HCT116 (cell line): Measurements from ENCODE around the gene USP15. TPM values are rescaled to one million over a fixed set of nuclear protein-coding genes. Genes with fewer than 3 reads are reported as not detected.

Experiments
- ATAC-seq: fragments of 200-7000 bp; cut with Tn5 transposase; 2 replicates; pipeline ENCODE4 v1.9.1; 2020; ENCODE audit warnings: mild to moderate bottlenecking, moderate library complexity
- BruUV-seq: library from RNA; stranded (reverse); fragments of 400-500 nt; replicated peaks from 2 replicates; lab custom pipeline; 2021; lab: Mats Ljungman, UMichigan
- CTCF ChIA-PET: fragments of 300-600 bp; sonication (Branson Sonifier 250); formaldehyde crosslinking; loops from one replicate; lab custom pipeline; 2021; ENCODE audit warnings: antibody characterized with exemption; lab: Charles Lee
- POLR2A ChIA-PET: fragments of 300-600, 350-600 bp; sonication (Branson Sonifier 250); formaldehyde crosslinking; loops from one replicate; lab custom pipeline; 2021; ENCODE audit warnings: antibody characterized with exemption; lab: Charles Lee
- RAD21 ChIA-PET, 2 experiments: fragments of 300-600 bp; sonication (Branson Sonifier 250); formaldehyde crosslinking; loops; one replicate each; lab custom pipeline; 2023; ENCODE audit warnings: low total read pairs in 2 of 2; ENCODE audit not compliant: uncharacterized antibody in 2 of 2, unreplicated experiment in 2 of 2, low non-redundant PET in 1 of 2; lab: Charles Lee
- DNase-seq: peaks from one replicate; pipeline ENCODE4 v3.0.0-alpha.2; 2010; ENCODE audit warnings: low read depth, low spot score
- H2AFZ ChIP-seq: fragments of 200-600 bp; shearing (Covaris generic), sonication (generic); 2 replicates; pipeline ENCODE4 v1.6.1; 2017; ENCODE audit warnings: low read depth, mixed run types, mixed read lengths, antibody characterized with exemption, low read length; ENCODE audit not compliant: poor library complexity, severe bottlenecking
- H3K27ac ChIP-seq: 2 replicates; pipeline ENCODE4 v1.5.1; 2012; ENCODE audit warnings: low read depth, low read length
- H3K27me3 ChIP-seq: fragments of 200-600 bp; sonication (generic); 2 replicates; pipeline ENCODE4 v1.6.1; 2016; ENCODE audit warnings: mixed run types, low read length, mixed read lengths; ENCODE audit not compliant: insufficient read depth
- H3K36me3 ChIP-seq, 2 experiments: fragments of 200-500 bp in 1 of 2; fragments of 200-600 bp in 1 of 2; sonication (Bioruptor generic) in 1 of 2; sonication (generic) in 1 of 2; 2 replicates each; pipeline versions ENCODE4 v1.5.1 to v1.6.1; 2014 to 2016; ENCODE audit warnings: low read length in 2 of 2, inconsistent platforms in 1 of 2, mixed read lengths in 1 of 2, mixed run types in 1 of 2; ENCODE audit not compliant: insufficient read depth in 2 of 2, control insufficient read depth in 1 of 2
- H3K4me1 ChIP-seq, 2 experiments: fragments of 200-600 bp in 1 of 2; sonication (generic) in 1 of 2; 2 replicates each; pipeline versions ENCODE4 v1.5.1 to v1.6.1; 2012 to 2017; ENCODE audit warnings: low read length in 2 of 2, inconsistent platforms in 1 of 2, mild to moderate bottlenecking in 1 of 2, mixed read lengths in 1 of 2, mixed run types in 1 of 2, moderate library complexity in 1 of 2; ENCODE audit not compliant: insufficient read depth in 2 of 2, control insufficient read depth in 1 of 2
- H3K4me2 ChIP-seq: fragments of 200-600 bp; sonication (generic); 2 replicates; pipeline ENCODE4 v1.6.1; 2017; ENCODE audit warnings: mixed run types, low read length, mixed read lengths
- H3K4me3 ChIP-seq, 2 experiments: fragments of 200-600 bp in 1 of 2; sonication (generic) in 1 of 2; replicated peaks in 1 of 2; 2 replicates each; pipeline ENCODE4 v1.5.1; 2011 to 2016; ENCODE audit warnings: low read length in 2 of 2, control low read depth in 1 of 2, low read depth in 1 of 2, mild to moderate bottlenecking in 1 of 2, mixed read lengths in 1 of 2, mixed run types in 1 of 2
- H3K79me2 ChIP-seq: fragments of 200-600 bp; sonication (generic); 2 replicates; pipeline ENCODE4 v1.6.1; 2017; ENCODE audit warnings: mild to moderate bottlenecking, mixed run types, low read length, moderate library complexity, mixed read lengths; ENCODE audit not compliant: insufficient read depth
- H3K9ac ChIP-seq: fragments of 200-600 bp; sonication (generic); 2 replicates; pipeline ENCODE4 v1.6.1; 2016; ENCODE audit warnings: low read length, mixed read lengths
- H3K9me2 ChIP-seq: fragments of 200-600 bp; sonication (generic), shearing (Covaris generic); 2 replicates; pipeline ENCODE4 v1.6.1; 2017; ENCODE audit warnings: mixed run types, mild to moderate bottlenecking, moderate library complexity; ENCODE audit not compliant: insufficient read depth
- H3K9me3 ChIP-seq, 2 experiments: fragments of 200-500 bp in 1 of 2; fragments of 200-600 bp in 1 of 2; sonication (Bioruptor generic) in 1 of 2; sonication (generic) in 1 of 2; 2 replicates each; pipeline ENCODE4 v1.6.1; 2014 to 2017; ENCODE audit warnings: low read length in 2 of 2, mixed read lengths in 2 of 2, inconsistent platforms in 1 of 2, low read depth in 1 of 2, mild to moderate bottlenecking in 1 of 2, mixed run types in 1 of 2, moderate library complexity in 1 of 2; ENCODE audit not compliant: control insufficient read depth in 1 of 2, insufficient read depth in 1 of 2
- H4K20me1 ChIP-seq: fragments of 200-600 bp; sonication (generic), shearing (Covaris generic); 2 replicates; pipeline ENCODE4 v1.6.1; 2017; ENCODE audit warnings: mixed run types, mild to moderate bottlenecking, moderate library complexity; ENCODE audit not compliant: insufficient read depth
- CBX3 ChIP-seq: IDR thresholded peaks from 2 replicates; pipeline ENCODE4 v1.6.1; 2012; ENCODE audit warnings: low read depth
- CEBPB ChIP-seq: IDR thresholded peaks from 2 replicates; pipeline ENCODE4 v1.6.1; 2012; ENCODE audit warnings: low read depth
- EZH2 ChIP-seq: fragments of 200-600 bp; sonication (generic); IDR thresholded peaks from 2 replicates; pipeline ENCODE4 v1.6.1; 2017; ENCODE audit warnings: antibody characterized with exemption, mixed run types
- JUND ChIP-seq: IDR thresholded peaks from 2 replicates; pipeline ENCODE4 v1.6.1; 2012
- POLR2A ChIP-seq: IDR thresholded peaks from 2 replicates; pipeline ENCODE4 v1.7.0; 2011; ENCODE audit warnings: borderline replicate concordance; ENCODE audit not compliant: insufficient read depth, insufficient read length; ENCODE audit errors: extremely low read depth
- POLR2AphosphoS5 ChIP-seq: IDR thresholded peaks from 2 replicates; pipeline ENCODE4 v1.6.1; 2011; ENCODE audit warnings: mild to moderate bottlenecking, low read depth, low read length, moderate library complexity
- REST ChIP-seq: IDR thresholded peaks from 2 replicates; pipeline ENCODE4 v1.6.1; 2012; ENCODE audit warnings: low read depth
- SP1 ChIP-seq: IDR thresholded peaks from 2 replicates; pipeline ENCODE4 v1.6.1; 2012; ENCODE audit warnings: low read depth
- SRF ChIP-seq: IDR thresholded peaks from 2 replicates; pipeline ENCODE4 v1.6.1; 2012; ENCODE audit warnings: low read depth
- TCF7L2 ChIP-seq: IDR thresholded peaks from 2 replicates; pipeline ENCODE4 v1.7.0; 2011; ENCODE audit warnings: borderline replicate concordance, inconsistent platforms; ENCODE audit not compliant: insufficient read depth, insufficient read length; ENCODE audit errors: extremely low read depth
- YY1 ChIP-seq: IDR thresholded peaks from 2 replicates; pipeline ENCODE4 v1.6.1; 2011; ENCODE audit warnings: low read length, low read depth, moderate library complexity, mild to moderate bottlenecking; ENCODE audit not compliant: insufficient replicate concordance; ENCODE audit errors: extremely low read depth
- ZFX ChIP-seq: fragments of 450-650 bp; IDR thresholded peaks from 2 replicates; pipeline ENCODE4 v1.6.1; 2017
- ZNF274 ChIP-seq: fragments of 200-500 bp; sonication (Bioruptor generic); IDR thresholded peaks from 2 replicates; pipeline ENCODE4 v1.6.1; 2014; ENCODE audit warnings: mild to moderate bottlenecking, low read depth, low read length, inconsistent platforms
- intact Hi-C: fragments of 100-400 bp; cut with micrococcal nuclease; formaldehyde crosslinking; loops from 2 replicates; pipeline ENCODE4 v1.10.0; 2022
- total RNA-seq: library from RNA; stranded (reverse); gene quantifications from one replicate; pipeline ENCODE4 v1.2.1, GENCODE V29; 2021; ENCODE audit not compliant: unreplicated experiment
- TF ChIP-seq, protein P1 (sequence below): IDR thresholded peaks from 2 replicates; pipeline ENCODE4 v1.6.1; 2012
- TF ChIP-seq, protein P2 (sequence below): IDR thresholded peaks from 2 replicates; pipeline ENCODE4 v1.6.1; 2011; ENCODE audit warnings: mild to moderate bottlenecking, low read length, moderate library complexity; ENCODE audit not compliant: insufficient replicate concordance; ENCODE audit errors: extremely low read depth

Gene USP15
- total RNA-seq, 1 experiment from 2014 or later, result 49.5 TPM

DNA sequence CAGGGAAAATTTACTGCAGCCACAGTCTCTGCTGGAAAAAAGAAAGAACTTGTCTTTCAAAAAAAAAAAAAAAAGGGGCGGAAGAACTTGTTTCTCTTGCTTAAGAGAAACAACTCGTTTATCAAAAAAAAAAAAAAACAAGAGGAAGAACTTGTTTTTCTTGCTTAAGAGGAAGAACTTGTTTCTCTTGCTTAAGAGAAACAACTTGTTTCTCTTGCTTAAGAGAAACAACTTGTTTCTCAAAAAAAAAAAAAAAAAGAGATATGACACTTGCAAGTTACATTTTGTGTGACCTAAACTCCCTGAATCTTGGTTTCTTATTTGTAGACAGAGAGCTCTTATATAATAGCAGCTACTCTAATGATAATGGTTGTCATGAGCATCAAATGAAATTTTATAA is 44.7 kb upstream of the USP15 start:
- H3K36me3 ChIP-seq, result no peaks in the 10 kb centered on the region
- no peaks in the 10 kb centered on the region for H4K20me1 ChIP-seq
- ChIA-PET POLR2A (no interaction called here), RAD21 (interaction anchor here in 1 of 2 experiments (0.7 kb wide), 1 partner anchor 598 kb away, joined by 3 read pairs; no protein-coding TSS in a partner anchor), CTCF (no interaction called here)
- ATAC-seq (no peak), DNase-seq (no peak)
- no peak overlapping the region for H3K4me3 ChIP-seq
- H3K27me3 ChIP-seq, result no peaks in the 10 kb centered on the region
- no peak overlapping the region for H3K9ac ChIP-seq
- no peaks in the 10 kb centered on the region for H3K9me2 ChIP-seq
- H3K27ac ChIP-seq, result no peak overlapping the region
- no peaks in the 10 kb centered on the region for H3K79me2 ChIP-seq
- intact Hi-C loops, result no loop called here
- H3K4me1 ChIP-seq, result peaks cover 2 to 3% of the 10 kb centered on the region in 2 experiments; a peak in 2 of 4 replicates
- no peak for TF ChIP-seq JUND
- 0 out of 2 replicates have a peak, but pooled peaks have one; percentile 30 for TF ChIP-seq CEBPB
- TF ChIP-seq SP1, result 0 out of 2 replicates have a peak, but pooled peaks have one; percentile 17
- BruUV-seq, result no TSS peak
- H3K9me3 ChIP-seq, result no peaks in the 10 kb centered on the region
- H2AFZ ChIP-seq, result no peak overlapping the region
- H3K4me2 ChIP-seq, result no peak overlapping the region

GRCh38 chr12:62217466-62218194 is 42.6 kb upstream of the USP15 start:
- H2AFZ ChIP-seq, result no peak overlapping the region
- no peaks in the 10 kb centered on the region for H3K79me2 ChIP-seq
- H3K27ac ChIP-seq, result no peak overlapping the region
- H3K27me3 ChIP-seq, result no peaks in the 10 kb centered on the region
- no peak for ATAC-seq
- BruUV-seq, result no TSS peak
- no peaks in the 10 kb centered on the region for H3K9me3 ChIP-seq
- H3K4me1 ChIP-seq, result peaks cover 0 to 2% of the 10 kb centered on the region in 2 experiments; a peak in 1 of 4 replicates
- intact Hi-C loops, result no loop called here
- H3K9ac ChIP-seq, result no peak overlapping the region
- POLR2A ChIA-PET, result no interaction called here
- no peak overlapping the region for H3K4me2 ChIP-seq
- no peak for DNase-seq
- CTCF ChIA-PET, result no interaction called here
- no peaks in the 10 kb centered on the region for H4K20me1 ChIP-seq
- no peak overlapping the region for H3K4me3 ChIP-seq
- no peaks in the 10 kb centered on the region for H3K9me2 ChIP-seq
- H3K36me3 ChIP-seq, result no peaks in the 10 kb centered on the region
- RAD21 ChIA-PET, result no interaction called here
- no peak for TF ChIP-seq EZH2
- no peak for TF ChIP-seq SRF
- TF ChIP-seq ZNF274, result no peak
- TF ChIP-seq REST, result no peak
- TF ChIP-seq POLR2AphosphoS5, result no peak
- no peak for TF ChIP-seq CBX3
- TF ChIP-seq, protein P1, sequence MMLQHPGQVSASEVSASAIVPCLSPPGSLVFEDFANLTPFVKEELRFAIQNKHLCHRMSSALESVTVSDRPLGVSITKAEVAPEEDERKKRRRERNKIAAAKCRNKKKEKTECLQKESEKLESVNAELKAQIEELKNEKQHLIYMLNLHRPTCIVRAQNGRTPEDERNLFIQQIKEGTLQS, result no peak
- no peak for TF ChIP-seq YY1
- no peak for TF ChIP-seq ZFX
- TF ChIP-seq, protein P2, sequence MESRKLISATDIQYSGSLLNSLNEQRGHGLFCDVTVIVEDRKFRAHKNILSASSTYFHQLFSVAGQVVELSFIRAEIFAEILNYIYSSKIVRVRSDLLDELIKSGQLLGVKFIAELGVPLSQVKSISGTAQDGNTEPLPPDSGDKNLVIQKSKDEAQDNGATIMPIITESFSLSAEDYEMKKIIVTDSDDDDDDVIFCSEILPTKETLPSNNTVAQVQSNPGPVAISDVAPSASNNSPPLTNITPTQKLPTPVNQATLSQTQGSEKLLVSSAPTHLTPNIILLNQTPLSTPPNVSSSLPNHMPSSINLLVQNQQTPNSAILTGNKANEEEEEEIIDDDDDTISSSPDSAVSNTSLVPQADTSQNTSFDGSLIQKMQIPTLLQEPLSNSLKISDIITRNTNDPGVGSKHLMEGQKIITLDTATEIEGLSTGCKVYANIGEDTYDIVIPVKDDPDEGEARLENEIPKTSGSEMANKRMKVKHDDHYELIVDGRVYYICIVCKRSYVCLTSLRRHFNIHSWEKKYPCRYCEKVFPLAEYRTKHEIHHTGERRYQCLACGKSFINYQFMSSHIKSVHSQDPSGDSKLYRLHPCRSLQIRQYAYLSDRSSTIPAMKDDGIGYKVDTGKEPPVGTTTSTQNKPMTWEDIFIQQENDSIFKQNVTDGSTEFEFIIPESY, result no peak
- TF ChIP-seq TCF7L2, result no peak
- TF ChIP-seq POLR2A, result no peak
